GM23338 (cell line): ENCODE data around the gene RIC8A. TPM values are rescaled to one million over a fixed set of nuclear protein-coding genes. Genes with fewer than 3 reads are reported as not detected.
"Not testable (repeated sequence)": the region's sequence is repeated elsewhere in the genome, so short reads cannot be mapped to it uniquely, and the experiment has no call there.

Experiments
- ATAC-seq: fragments of 200-7000 bp; cut with Tn5 transposase; 3 replicates; pipeline ENCODE4 v1.9.1; 2020
- DNase-seq: peaks from one replicate; pipeline ENCODE4 v3.0.0-alpha.2; 2015; ENCODE audit warnings: low spot score
- H2AFZ ChIP-seq: fragments of 200-600 bp; sonication (generic); 2 replicates; pipeline ENCODE4 v1.8.0; 2016; ENCODE audit warnings: antibody characterized with exemption, mild to moderate bottlenecking, moderate library complexity
- H3F3A ChIP-seq: fragments of 200-600 bp; sonication (generic); replicated peaks from 2 replicates; pipeline ENCODE4 v1.8.0; 2017; ENCODE audit warnings: antibody characterized with exemption, mixed run types, low read depth
- H3K27ac ChIP-seq: fragments of 200-600 bp; sonication (generic); 2 replicates; pipeline ENCODE4 v1.6.1; 2016; ENCODE audit warnings: low read depth
- H3K27me3 ChIP-seq: fragments of 200-600 bp; sonication (generic); 2 replicates; pipeline ENCODE4 v1.8.0; 2016; ENCODE audit warnings: mild to moderate bottlenecking, mixed run types, moderate library complexity; ENCODE audit not compliant: insufficient read depth
- H3K36me3 ChIP-seq: fragments of 200-600 bp; sonication (generic); 2 replicates; pipeline ENCODE4 v1.8.0; 2016; ENCODE audit warnings: mild to moderate bottlenecking; ENCODE audit not compliant: insufficient read depth
- H3K4me1 ChIP-seq: fragments of 200-600 bp; sonication (generic); 2 replicates; pipeline ENCODE4 v1.8.0; 2016; ENCODE audit warnings: mild to moderate bottlenecking, moderate library complexity; ENCODE audit not compliant: insufficient read depth
- H3K4me2 ChIP-seq: fragments of 200-600 bp; sonication (generic); 2 replicates; pipeline ENCODE4 v1.7.1; 2017; ENCODE audit warnings: mixed run types
- H3K4me3 ChIP-seq: fragments of 200-600 bp; sonication (generic); 2 replicates; pipeline ENCODE4 v1.6.1; 2016; ENCODE audit warnings: mixed run types
- H3K79me2 ChIP-seq: fragments of 200-600 bp; sonication (generic); replicated peaks from 2 replicates; pipeline ENCODE4 v1.8.0; 2017; ENCODE audit warnings: mild to moderate bottlenecking; ENCODE audit not compliant: insufficient read depth
- H3K9me2 ChIP-seq: fragments of 200-600 bp; sonication (generic); 2 replicates; pipeline ENCODE4 v1.8.0; 2017; ENCODE audit not compliant: insufficient read depth
- H4K20me1 ChIP-seq: fragments of 200-600 bp; sonication (generic); replicated peaks from 2 replicates; pipeline ENCODE4 v1.8.0; 2017; ENCODE audit warnings: mild to moderate bottlenecking; ENCODE audit not compliant: insufficient read depth
- H3K27ac Mint-ChIP-seq: 2 replicates; pipeline ENCODE4 v1.8.0; 2020; ENCODE audit warnings: inconsistent platforms, mild to moderate bottlenecking, moderate library complexity, mixed read lengths
- H3K27me3 Mint-ChIP-seq: 3 replicates; pipeline ENCODE4 v1.8.0; 2022; ENCODE audit warnings: low read depth, mild to moderate bottlenecking, moderate library complexity, mixed read lengths, inconsistent platforms; ENCODE audit not compliant: insufficient read depth, poor library complexity
- H3K36me3 Mint-ChIP-seq: 3 replicates; pipeline ENCODE4 v1.8.0; 2021; ENCODE audit warnings: low read depth, mild to moderate bottlenecking, inconsistent platforms, moderate library complexity, mixed read lengths
- H3K4me1 Mint-ChIP-seq: 3 replicates; pipeline ENCODE4 v1.8.0; 2020; ENCODE audit warnings: mild to moderate bottlenecking, inconsistent platforms, mixed read lengths
- H3K4me3 Mint-ChIP-seq: 3 replicates; pipeline ENCODE4 v1.8.0; 2021; ENCODE audit warnings: moderate library complexity, mild to moderate bottlenecking, inconsistent platforms, mixed read lengths
- H3K9me3 Mint-ChIP-seq: 3 replicates; pipeline ENCODE4 v1.8.0; 2020; ENCODE audit warnings: moderate library complexity, mild to moderate bottlenecking, inconsistent platforms, mixed read lengths
- CTCF ChIP-seq, 2 experiments: fragments of 200-600 bp in 1 of 2; sonication (generic) in 1 of 2; conservative IDR thresholded peaks; 2 replicates each; pipeline versions ENCODE4 v1.5.1 to v1.6.1; 2016 to 2017; ENCODE audit warnings: antibody characterized with exemption in 2 of 2, low read depth in 2 of 2, mild to moderate bottlenecking in 2 of 2, moderate library complexity in 1 of 2
- polyA plus RNA-seq: library from polyadenylated mRNA; unstranded; fragments of >200 nt; fragmentation: Nextera tagmentation; extraction: Ambion mirVana; gene quantifications from 2 replicates; pipeline ENCODE4 v1.2.1, GENCODE V29; 2016
- total RNA-seq: library from RNA; depleted of rRNA; stranded (reverse); fragments of >200 nt; shearing (Covaris generic); gene quantifications from 2 replicates; pipeline ENCODE4 v1.2.3, GENCODE V29; 2014

RIC8A gene
- total and polyA plus RNA-seq, 2 experiments from 2014 or later: 23.6 to 81.3 TPM

DNA sequence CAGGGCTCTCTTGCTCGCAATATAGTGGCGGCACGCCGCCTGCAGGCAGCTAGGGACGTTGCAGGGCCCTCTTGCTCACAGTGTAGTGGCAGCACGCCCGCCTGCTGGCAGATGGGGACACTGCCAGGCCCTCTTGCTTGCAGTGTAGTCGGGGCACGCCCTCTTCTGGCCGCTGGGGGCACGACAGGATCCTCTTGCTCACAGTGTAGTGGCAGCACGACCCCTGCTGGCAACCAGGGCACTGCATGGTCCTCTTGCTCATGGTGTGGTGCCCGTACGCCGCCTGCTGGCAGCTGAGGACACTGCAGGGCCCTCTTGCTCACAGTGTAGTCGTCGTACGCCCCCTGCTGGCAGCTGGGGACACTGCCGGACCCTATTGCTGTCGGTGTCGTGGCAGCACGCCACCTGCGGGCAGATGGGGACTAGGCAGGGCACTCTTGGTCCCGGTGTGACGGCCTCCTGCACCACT is 17.6 kb upstream of the RIC8A start:
- DNase-seq, H3K9me2 ChIP-seq, H4K20me1 ChIP-seq, H3K27me3 ChIP-seq, H3K4me2 ChIP-seq, H3K4me3 Mint-ChIP-seq, H3K4me3 ChIP-seq, H3K27me3 Mint-ChIP-seq, H3K36me3 Mint-ChIP-seq, H3K79me2 ChIP-seq, H3F3A ChIP-seq, H3K36me3 ChIP-seq, H3K27ac ChIP-seq, H2AFZ ChIP-seq, H3K27ac Mint-ChIP-seq, H3K4me1 Mint-ChIP-seq, H3K4me1 ChIP-seq: not testable (repeated sequence)
- peaks cover 17% of the 10 kb centered on the region for H3K9me3 Mint-ChIP-seq
- peak; percentile 80 for ATAC-seq
- peak in 1 of 2 experiments; percentile 26; a peak in 2 of 4 replicates for TF ChIP-seq CTCF (conservative IDR thresholded peaks at IDR 0.05; ENCODE audit: low read depth in 2 of 2)

DNA sequence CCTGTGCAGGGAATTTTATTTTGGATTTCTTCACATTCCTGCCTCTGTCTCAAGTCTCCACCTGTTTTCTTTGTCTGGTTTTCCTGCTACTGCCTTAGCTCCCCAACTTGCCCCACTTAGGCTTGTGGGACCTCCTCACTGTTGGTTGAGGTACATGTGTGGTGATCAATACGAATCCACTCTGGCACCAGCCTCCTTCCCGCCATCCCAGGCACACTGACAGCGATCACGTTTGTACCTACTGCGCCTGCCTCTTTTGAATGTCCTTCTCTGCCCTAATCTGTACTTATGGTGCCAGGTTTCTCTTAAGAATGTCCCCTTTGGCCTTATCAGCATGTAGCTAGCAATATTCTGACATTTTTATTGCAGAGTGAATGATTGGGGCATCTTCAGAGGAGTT is 17.0 kb upstream of the RIC8A start:
- DNase-seq, H3K36me3 Mint-ChIP-seq, H3K4me2 ChIP-seq, H3K27me3 Mint-ChIP-seq, H3F3A ChIP-seq, H3K9me2 ChIP-seq, H3K4me3 Mint-ChIP-seq, H2AFZ ChIP-seq, H3K27ac ChIP-seq, H3K36me3 ChIP-seq, H3K4me1 Mint-ChIP-seq, H3K79me2 ChIP-seq, H4K20me1 ChIP-seq, ATAC-seq, H3K4me3 ChIP-seq, H3K27me3 ChIP-seq, H3K27ac Mint-ChIP-seq, H3K4me1 ChIP-seq: not testable (repeated sequence)
- H3K9me3 Mint-ChIP-seq: peaks cover 17% of the 10 kb centered on the region

DNA sequence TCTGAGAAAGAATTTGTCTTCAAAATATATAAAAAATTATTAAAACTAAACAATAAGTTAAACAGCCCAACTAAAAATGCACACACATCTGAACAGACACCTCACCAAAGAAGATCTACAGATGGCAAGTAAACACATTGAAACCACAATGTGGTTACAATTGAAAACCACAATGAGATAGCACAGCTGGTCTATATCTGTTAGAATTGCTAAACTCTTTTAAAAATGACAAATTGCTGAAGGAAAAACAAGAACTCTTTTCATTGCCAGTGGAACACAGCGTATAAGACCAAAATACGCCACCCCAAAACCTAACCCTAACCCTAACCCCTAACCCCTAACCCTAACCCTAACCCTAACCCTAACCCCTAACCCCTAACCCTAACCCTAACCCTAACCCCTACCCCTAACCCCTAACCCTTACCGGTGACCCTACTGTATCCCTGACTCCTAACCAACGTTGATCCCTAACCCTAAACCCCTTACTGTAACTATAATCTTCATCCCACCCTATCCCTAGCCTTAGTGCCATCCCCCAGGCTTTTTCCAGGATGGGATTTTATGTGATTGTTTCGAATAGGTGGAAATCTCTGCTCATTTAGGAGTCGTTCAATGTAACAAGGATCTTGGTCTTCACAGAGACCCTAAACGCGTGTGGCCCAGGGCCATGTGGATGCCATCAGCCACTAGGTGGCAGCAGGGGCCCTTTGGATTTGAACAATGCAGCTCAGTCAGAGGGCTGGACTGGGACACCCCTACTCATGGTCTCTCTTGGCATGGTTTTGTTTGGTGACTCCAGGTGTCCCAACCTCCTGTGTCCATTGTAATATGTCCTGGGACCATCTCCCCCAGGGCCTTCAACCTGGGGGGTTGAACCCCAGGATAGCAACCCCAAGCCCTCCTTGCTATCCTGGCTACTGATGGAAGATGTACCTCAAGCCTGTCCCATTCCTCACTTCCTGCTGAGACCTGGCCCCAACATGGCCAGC is 15.7 kb upstream of the RIC8A start:
- not testable (repeated sequence) for H3K27me3 ChIP-seq, H3K36me3 ChIP-seq, H2AFZ ChIP-seq, H4K20me1 ChIP-seq, H3K4me1 Mint-ChIP-seq, H3F3A ChIP-seq, H3K9me2 ChIP-seq, H3K79me2 ChIP-seq, H3K4me2 ChIP-seq, H3K4me3 Mint-ChIP-seq, DNase-seq, H3K27ac ChIP-seq, H3K36me3 Mint-ChIP-seq, H3K4me1 ChIP-seq, H3K4me3 ChIP-seq, H3K27ac Mint-ChIP-seq, H3K27me3 Mint-ChIP-seq
- ATAC-seq: peak; percentile 61
- peaks cover 17% of the 10 kb centered on the region for H3K9me3 Mint-ChIP-seq

DNA sequence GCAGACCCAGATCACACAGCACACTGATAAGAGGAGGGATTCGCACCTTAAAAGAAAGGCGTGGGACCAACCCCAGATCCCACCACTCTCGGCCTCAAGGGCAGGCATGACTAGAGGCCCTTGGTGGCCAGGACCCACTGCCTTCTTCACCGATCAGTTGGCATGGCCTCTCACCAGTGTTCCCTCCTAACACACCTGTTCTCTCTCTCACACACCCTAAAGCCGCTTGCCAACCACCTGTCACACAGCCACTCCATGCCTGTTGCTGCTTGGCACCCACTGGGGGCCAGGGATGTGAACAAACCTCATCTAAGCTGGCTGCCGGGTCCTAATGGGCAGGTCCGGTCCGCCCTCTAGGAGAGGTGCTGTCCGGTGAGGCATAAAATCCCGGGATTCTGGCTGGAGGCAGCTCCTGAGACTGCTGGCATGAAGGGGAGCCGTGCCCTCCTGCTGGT is 14.8 kb upstream of the RIC8A start, which contains the start of gene SCGB1C1:
TSS of gene SCGB1C1 (plus strand) at position 405 of the 455 bp plus-strand sequence. CDS start at position 427, 22 bp downstream.
- H3K9me3 Mint-ChIP-seq: peaks cover 17% of the 10 kb centered on the region
- H3F3A ChIP-seq, H4K20me1 ChIP-seq: not testable (repeated sequence)

GRCh38 chr11:193481-193880 is 14.0 kb upstream of the RIC8A start:
- ATAC-seq, DNase-seq: not testable (repeated sequence)

More for the DNA sequence above, 14.8 kb upstream of the RIC8A start, which contains the start of gene SCGB1C1:
- H3K36me3 ChIP-seq, H3K79me2 ChIP-seq, H3K4me3 Mint-ChIP-seq, H3K4me1 Mint-ChIP-seq, H3K27ac ChIP-seq, ATAC-seq, H2AFZ ChIP-seq, H3K27ac Mint-ChIP-seq, H3K27me3 Mint-ChIP-seq, H3K4me2 ChIP-seq, H3K4me3 ChIP-seq, H3K4me1 ChIP-seq, H3K27me3 ChIP-seq, H3K36me3 Mint-ChIP-seq, DNase-seq, H3K9me2 ChIP-seq: not testable (repeated sequence)

More at GRCh38 chr11:193481-193880, 14.0 kb upstream of the RIC8A start:
- not testable (repeated sequence) for H3K36me3 Mint-ChIP-seq, H3K4me2 ChIP-seq, H4K20me1 ChIP-seq, H3K4me3 Mint-ChIP-seq, H3K79me2 ChIP-seq, H3K4me1 ChIP-seq, H3K27me3 Mint-ChIP-seq, H3K4me1 Mint-ChIP-seq, H3K36me3 ChIP-seq, H3K9me2 ChIP-seq, H3K27ac Mint-ChIP-seq, H3F3A ChIP-seq, H2AFZ ChIP-seq, H3K27me3 ChIP-seq, H3K27ac ChIP-seq, H3K4me3 ChIP-seq
- peaks cover 17% of the 10 kb centered on the region for H3K9me3 Mint-ChIP-seq
